Neural progenitor cell (in vitro differentiated cells): ENCODE results near the gene GNL3. TPM values are rescaled to one million over a fixed set of nuclear protein-coding genes. Genes with fewer than 3 reads are reported as not detected.

Experiments used
- DNase-seq: peaks from one replicate; pipeline ENCODE4 v3.0.0-alpha.2; 2016; ENCODE audit warnings: low spot score
- H2AFZ ChIP-seq: fragments of 200-600 bp; sonication (generic); replicated peaks from 2 replicates; pipeline ENCODE4 v1.6.1; 2016; ENCODE audit warnings: antibody characterized with exemption
- H3F3A ChIP-seq: fragments of 200-600 bp; sonication (generic); 2 replicates; pipeline ENCODE4 v1.6.1; 2016; ENCODE audit warnings: antibody characterized with exemption, low read depth
- H3K27ac ChIP-seq: fragments of 200-600 bp; sonication (generic); 2 replicates; pipeline ENCODE4 v1.5.1; 2016; ENCODE audit warnings: mild to moderate bottlenecking
- H3K27me3 ChIP-seq: fragments of 200-600 bp; sonication (generic); 2 replicates; pipeline ENCODE4 v1.6.1; 2016; ENCODE audit warnings: mild to moderate bottlenecking, moderate library complexity
- H3K36me3 ChIP-seq: fragments of 200-600 bp; sonication (generic); 2 replicates; pipeline ENCODE4 v1.5.1; 2016
- H3K4me1 ChIP-seq: fragments of 200-600 bp; sonication (generic); 2 replicates; pipeline ENCODE4 v1.6.1; 2016; ENCODE audit warnings: mixed run types
- H3K4me2 ChIP-seq: fragments of 200-600 bp; sonication (generic); 2 replicates; pipeline ENCODE4 v1.6.1; 2016
- H3K4me3 ChIP-seq: fragments of 200-600 bp; sonication (generic); 2 replicates; pipeline ENCODE4 v1.5.1; 2016
- H3K79me2 ChIP-seq: fragments of 200-600 bp; sonication (generic); 2 replicates; pipeline ENCODE4 v1.6.1; 2016; ENCODE audit warnings: low read depth
- H3K9ac ChIP-seq: fragments of 200-600 bp; sonication (generic); 2 replicates; pipeline ENCODE4 v1.6.1; 2016
- H3K9me3 ChIP-seq: fragments of 200-600 bp; sonication (generic); 2 replicates; pipeline ENCODE4 v1.5.1; 2016; ENCODE audit warnings: low read depth
- H4K20me1 ChIP-seq: fragments of 200-600 bp; sonication (generic); 2 replicates; pipeline ENCODE4 v1.6.1; 2016; ENCODE audit warnings: low read depth
- H3K27ac Mint-ChIP-seq: 3 replicates; pipeline ENCODE4 v1.8.0; 2021; ENCODE audit warnings: mixed read lengths
- H3K27me3 Mint-ChIP-seq: 2 replicates; pipeline ENCODE4 v1.8.0; 2022; ENCODE audit warnings: low read depth, mild to moderate bottlenecking, inconsistent platforms, moderate library complexity, mixed read lengths; ENCODE audit not compliant: insufficient read depth
- H3K36me3 Mint-ChIP-seq: 3 replicates; pipeline ENCODE4 v1.8.0; 2021; ENCODE audit warnings: mixed read lengths
- H3K4me1 Mint-ChIP-seq: 3 replicates; pipeline ENCODE4 v1.8.0; 2021; ENCODE audit warnings: mixed read lengths
- H3K4me3 Mint-ChIP-seq: 3 replicates; pipeline ENCODE4 v1.8.0; 2021; ENCODE audit warnings: mild to moderate bottlenecking, moderate library complexity, mixed read lengths
- H3K9me3 Mint-ChIP-seq: 3 replicates; pipeline ENCODE4 v1.8.0; 2020; ENCODE audit warnings: mixed read lengths
- CTCF ChIP-seq: fragments of 200-600 bp; sonication (generic); IDR thresholded peaks from 2 replicates; pipeline ENCODE4 v1.5.1; 2017; ENCODE audit warnings: antibody characterized with exemption, mild to moderate bottlenecking
- EZH2 ChIP-seq: fragments of 200-600 bp; sonication (generic); IDR thresholded peaks from 2 replicates; pipeline ENCODE4 v1.6.1; 2017; ENCODE audit warnings: antibody characterized with exemption, mild to moderate bottlenecking, moderate library complexity
- EZH2phosphoT487 ChIP-seq: fragments of 200-600 bp; sonication (generic); IDR thresholded peaks from 2 replicates; pipeline ENCODE4 v1.6.1; 2017; ENCODE audit warnings: antibody characterized with exemption
- total RNA-seq: library from RNA; depleted of rRNA; stranded (reverse); fragments of >200 nt; gene quantifications from 2 replicates; pipeline ENCODE4 v1.2.3, GENCODE V29; 2015; ENCODE audit warnings: low replicate concordance

Gene GNL3
- total RNA-seq, 1 donor from 2014 or later = 169 TPM

GRCh38 chr3:52694528-52695189, 8.8 kb downstream of the GNL3 start:
- Histone ChIP-seq H2AFZ (no peak overlapping the region), H3K27ac (no peak overlapping the region), H3K27me3 (no peaks in the 10 kb centered on the region), H3K79me2 (peaks cover 20% of the 10 kb centered on the region), H3K4me1 (no peaks in the 10 kb centered on the region), H3F3A (peaks cover 90% of the 10 kb centered on the region), H3K9ac (no peak overlapping the region), H3K9me3 (no peaks in the 10 kb centered on the region), H3K4me2 (no peak overlapping the region), H4K20me1 (no peaks in the 10 kb centered on the region), H3K4me3 (no peak overlapping the region), H3K36me3 (peaks cover 14% of the 10 kb centered on the region)
- Mint-ChIP-seq H3K27ac (no peak overlapping the region), H3K9me3 (no peaks in the 10 kb centered on the region), H3K27me3 (no peaks in the 10 kb centered on the region), H3K36me3 (peaks cover 38% of the 10 kb centered on the region), H3K4me1 (no peaks in the 10 kb centered on the region), H3K4me3 (no peak overlapping the region)
- no peak for TF ChIP-seq EZH2
- TF ChIP-seq EZH2phosphoT487 = no peak
- TF ChIP-seq CTCF = no peak
- no peak for DNase-seq

GRCh38 chr3:52695798-52696671, 10.2 kb downstream of the GNL3 start:
- DNase-seq = no peak
- no peak overlapping the region for H3K27ac Mint-ChIP-seq
- Histone ChIP-seq H3K27ac (peak overlapping the region; percentile 55), H2AFZ (no peak overlapping the region), H3K4me1 (no peaks in the 10 kb centered on the region), H3F3A (peaks cover 83% of the 10 kb centered on the region), H4K20me1 (no peaks in the 10 kb centered on the region), H3K4me3 (no peak overlapping the region), H3K79me2 (peaks cover 11% of the 10 kb centered on the region), H3K4me2 (no peak overlapping the region), H3K9me3 (no peaks in the 10 kb centered on the region), H3K36me3 (peaks cover 10% of the 10 kb centered on the region), H3K27me3 (no peaks in the 10 kb centered on the region), H3K9ac (no peak overlapping the region)
- TF ChIP-seq EZH2 (no peak), EZH2phosphoT487 (no peak), CTCF (no peak)
- H3K4me1 Mint-ChIP-seq = no peaks in the 10 kb centered on the region
- no peaks in the 10 kb centered on the region for H3K9me3 Mint-ChIP-seq
- H3K36me3 Mint-ChIP-seq = peaks cover 30% of the 10 kb centered on the region
- no peaks in the 10 kb centered on the region for H3K27me3 Mint-ChIP-seq
- no peak overlapping the region for H3K4me3 Mint-ChIP-seq

- Histone ChIP-seq H3K9me3 (no peaks in the 10 kb centered on the region), H3K4me2 (no peak overlapping the region), H2AFZ (no peak overlapping the region), H3K27ac (peak overlapping the region; percentile 40), H3K4me1 (no peaks in the 10 kb centered on the region), H3K4me3 (no peak overlapping the region), H3K9ac (no peak overlapping the region), H3K36me3 (peaks cover 5% of the 10 kb centered on the region), H3K27me3 (no peaks in the 10 kb centered on the region), H3F3A (peaks cover 74% of the 10 kb centered on the region), H3K79me2 (peaks cover 15% of the 10 kb centered on the region), H4K20me1 (no peaks in the 10 kb centered on the region)
- TF ChIP-seq EZH2 (no peak), CTCF (no peak), EZH2phosphoT487 (no peak)
- no peaks in the 10 kb centered on the region for H3K27me3 Mint-ChIP-seq
- H3K4me1 Mint-ChIP-seq = no peaks in the 10 kb centered on the region
- peaks cover 30% of the 10 kb centered on the region for H3K36me3 Mint-ChIP-seq
- no peak overlapping the region for H3K4me3 Mint-ChIP-seq
- H3K9me3 Mint-ChIP-seq = no peaks in the 10 kb centered on the region
- H3K27ac Mint-ChIP-seq = no peak overlapping the region
- DNase-seq = no peak
Observed at GRCh38 chr3:52696830-52697631, 11.2 kb downstream of the GNL3 start.
